Measurements from ENCODE around the gene CD226. TPM values are rescaled to one million over a fixed set of nuclear protein-coding genes. Genes with fewer than 3 reads are reported as not detected.
A peak's percentile ranks its signal among the peaks of the same experiment; 100 is the strongest.

Gene CD226
- total and polyA plus RNA-seq, 10 of the 15 experiments (the other 5 are each of a cell fraction or from before 2014, with no cell fraction given), result 12.9 to 68.8 (median 47.3) TPM

DNA sequence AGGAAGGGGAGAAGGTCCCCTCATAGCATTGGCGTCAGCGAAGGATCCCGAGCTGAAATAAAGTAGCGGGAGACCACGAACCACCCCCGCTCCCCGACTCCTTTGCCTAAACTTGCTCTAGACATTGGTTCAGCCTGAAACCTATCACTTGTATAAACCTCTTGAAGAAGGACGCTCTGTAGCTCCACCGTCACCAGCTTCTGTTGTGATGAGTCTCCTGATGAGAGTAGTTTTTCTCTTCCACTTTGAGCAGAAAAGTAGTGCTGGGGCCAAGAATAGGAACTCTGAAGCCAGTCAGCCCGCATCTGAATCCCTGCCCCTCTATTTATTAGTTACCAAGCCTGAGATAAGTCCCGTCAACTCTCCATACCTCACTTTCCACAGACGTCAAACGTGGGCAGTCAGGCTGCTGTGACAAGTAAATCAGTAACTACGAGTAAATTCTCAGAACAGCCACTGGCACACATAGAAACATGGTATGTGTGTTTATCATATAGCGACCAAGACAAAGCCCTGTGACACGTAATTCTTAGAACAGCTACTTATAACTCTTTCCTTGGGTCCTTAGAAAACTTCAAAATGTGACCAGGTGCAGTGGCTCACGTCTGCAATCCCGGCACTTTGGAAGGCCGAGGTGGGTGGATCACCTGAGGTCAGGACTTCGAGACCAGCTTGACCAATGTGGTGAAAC, 61.7 kb downstream of the CD226 start (continued):
- 0 out of 2 replicates have a peak, but pooled peaks have one; percentile 21 for TF ChIP-seq RAD51 (IDR thresholded peaks at IDR 0.05)
- TF ChIP-seq NR2F1 (conservative IDR thresholded peaks at IDR 0.05), result peak; percentile 91
- TF ChIP-seq BRCA1 (IDR thresholded peaks at IDR 0.05; ENCODE audit: low read depth, low read length), result no peak
- TF ChIP-seq PAX5 (IDR thresholded peaks at IDR 0.05; ENCODE audit: borderline replicate concordance, low read depth, low read length), result 0 out of 2 replicates have a peak, but pooled peaks have one; percentile 30
- TF ChIP-seq MYB (IDR thresholded peaks at IDR 0.05; ENCODE audit: borderline replicate concordance, low read depth, low read length), result no peak
- no peak for TF ChIP-seq MTA3 (IDR thresholded peaks at IDR 0.05; ENCODE audit: borderline replicate concordance, low read length)
- TF ChIP-seq ZNF24 (IDR thresholded peaks at IDR 0.05), result 0 out of 2 replicates have a peak, but pooled peaks have one; percentile 18
- TF ChIP-seq RCOR1 (conservative IDR thresholded peaks at IDR 0.05; ENCODE audit: low read depth, low read length), result no peak
- no peak for TF ChIP-seq SMC3 (IDR thresholded peaks at IDR 0.05; ENCODE audit: borderline replicate concordance, low read length)
- TF ChIP-seq, protein P1, sequence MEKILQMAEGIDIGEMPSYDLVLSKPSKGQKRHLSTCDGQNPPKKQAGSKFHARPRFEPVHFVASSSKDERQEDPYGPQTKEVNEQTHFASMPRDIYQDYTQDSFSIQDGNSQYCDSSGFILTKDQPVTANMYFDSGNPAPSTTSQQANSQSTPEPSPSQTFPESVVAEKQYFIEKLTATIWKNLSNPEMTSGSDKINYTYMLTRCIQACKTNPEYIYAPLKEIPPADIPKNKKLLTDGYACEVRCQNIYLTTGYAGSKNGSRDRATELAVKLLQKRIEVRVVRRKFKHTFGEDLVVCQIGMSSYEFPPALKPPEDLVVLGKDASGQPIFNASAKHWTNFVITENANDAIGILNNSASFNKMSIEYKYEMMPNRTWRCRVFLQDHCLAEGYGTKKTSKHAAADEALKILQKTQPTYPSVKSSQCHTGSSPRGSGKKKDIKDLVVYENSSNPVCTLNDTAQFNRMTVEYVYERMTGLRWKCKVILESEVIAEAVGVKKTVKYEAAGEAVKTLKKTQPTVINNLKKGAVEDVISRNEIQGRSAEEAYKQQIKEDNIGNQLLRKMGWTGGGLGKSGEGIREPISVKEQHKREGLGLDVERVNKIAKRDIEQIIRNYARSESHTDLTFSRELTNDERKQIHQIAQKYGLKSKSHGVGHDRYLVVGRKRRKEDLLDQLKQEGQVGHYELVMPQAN (conservative IDR thresholded peaks at IDR 0.05), result no peak
- TF ChIP-seq ASH2L (IDR thresholded peaks at IDR 0.05; ENCODE audit: borderline replicate concordance, low read depth), result no peak
- TF ChIP-seq, protein P2, sequence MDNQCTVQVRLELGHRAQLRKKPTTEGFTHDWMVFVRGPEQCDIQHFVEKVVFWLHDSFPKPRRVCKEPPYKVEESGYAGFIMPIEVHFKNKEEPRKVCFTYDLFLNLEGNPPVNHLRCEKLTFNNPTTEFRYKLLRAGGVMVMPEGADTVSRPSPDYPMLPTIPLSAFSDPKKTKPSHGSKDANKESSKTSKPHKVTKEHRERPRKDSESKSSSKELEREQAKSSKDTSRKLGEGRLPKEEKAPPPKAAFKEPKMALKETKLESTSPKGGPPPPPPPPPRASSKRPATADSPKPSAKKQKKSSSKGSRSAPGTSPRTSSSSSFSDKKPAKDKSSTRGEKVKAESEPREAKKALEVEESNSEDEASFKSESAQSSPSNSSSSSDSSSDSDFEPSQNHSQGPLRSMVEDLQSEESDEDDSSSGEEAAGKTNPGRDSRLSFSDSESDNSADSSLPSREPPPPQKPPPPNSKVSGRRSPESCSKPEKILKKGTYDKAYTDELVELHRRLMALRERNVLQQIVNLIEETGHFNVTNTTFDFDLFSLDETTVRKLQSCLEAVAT (IDR thresholded peaks at IDR 0.05), result peak; percentile 71
- no peak for TF ChIP-seq KDM1A (IDR thresholded peaks at IDR 0.05; ENCODE audit: borderline replicate concordance)
- TF ChIP-seq PAX8 (IDR thresholded peaks at IDR 0.05), result no peak
- TF ChIP-seq YBX1 (IDR thresholded peaks at IDR 0.05), result no peak
- TF ChIP-seq, protein P3, sequence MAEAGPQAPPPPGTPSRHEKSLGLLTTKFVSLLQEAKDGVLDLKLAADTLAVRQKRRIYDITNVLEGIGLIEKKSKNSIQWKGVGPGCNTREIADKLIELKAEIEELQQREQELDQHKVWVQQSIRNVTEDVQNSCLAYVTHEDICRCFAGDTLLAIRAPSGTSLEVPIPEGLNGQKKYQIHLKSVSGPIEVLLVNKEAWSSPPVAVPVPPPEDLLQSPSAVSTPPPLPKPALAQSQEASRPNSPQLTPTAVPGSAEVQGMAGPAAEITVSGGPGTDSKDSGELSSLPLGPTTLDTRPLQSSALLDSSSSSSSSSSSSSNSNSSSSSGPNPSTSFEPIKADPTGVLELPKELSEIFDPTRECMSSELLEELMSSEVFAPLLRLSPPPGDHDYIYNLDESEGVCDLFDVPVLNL (IDR thresholded peaks at IDR 0.05; ENCODE audit: low read depth, low read length), result no peak
- TF ChIP-seq NRF1 (conservative IDR thresholded peaks at IDR 0.05; ENCODE audit: low read depth, low read length), result no peak
- TF ChIP-seq, protein P4, sequence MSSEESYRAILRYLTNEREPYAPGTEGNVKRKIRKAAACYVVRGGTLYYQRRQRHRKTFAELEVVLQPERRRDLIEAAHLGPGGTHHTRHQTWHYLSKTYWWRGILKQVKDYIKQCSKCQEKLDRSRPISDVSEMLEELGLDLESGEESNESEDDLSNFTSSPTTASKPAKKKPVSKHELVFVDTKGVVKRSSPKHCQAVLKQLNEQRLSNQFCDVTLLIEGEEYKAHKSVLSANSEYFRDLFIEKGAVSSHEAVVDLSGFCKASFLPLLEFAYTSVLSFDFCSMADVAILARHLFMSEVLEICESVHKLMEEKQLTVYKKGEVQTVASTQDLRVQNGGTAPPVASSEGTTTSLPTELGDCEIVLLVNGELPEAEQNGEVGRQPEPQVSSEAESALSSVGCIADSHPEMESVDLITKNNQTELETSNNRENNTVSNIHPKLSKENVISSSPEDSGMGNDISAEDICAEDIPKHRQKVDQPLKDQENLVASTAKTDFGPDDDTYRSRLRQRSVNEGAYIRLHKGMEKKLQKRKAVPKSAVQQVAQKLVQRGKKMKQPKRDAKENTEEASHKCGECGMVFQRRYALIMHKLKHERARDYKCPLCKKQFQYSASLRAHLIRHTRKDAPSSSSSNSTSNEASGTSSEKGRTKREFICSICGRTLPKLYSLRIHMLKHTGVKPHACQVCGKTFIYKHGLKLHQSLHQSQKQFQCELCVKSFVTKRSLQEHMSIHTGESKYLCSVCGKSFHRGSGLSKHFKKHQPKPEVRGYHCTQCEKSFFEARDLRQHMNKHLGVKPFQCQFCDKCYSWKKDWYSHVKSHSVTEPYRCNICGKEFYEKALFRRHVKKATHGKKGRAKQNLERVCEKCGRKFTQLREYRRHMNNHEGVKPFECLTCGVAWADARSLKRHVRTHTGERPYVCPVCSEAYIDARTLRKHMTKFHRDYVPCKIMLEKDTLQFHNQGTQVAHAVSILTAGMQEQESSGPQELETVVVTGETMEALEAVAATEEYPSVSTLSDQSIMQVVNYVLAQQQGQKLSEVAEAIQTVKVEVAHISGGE (CRISPR knock-in tag; IDR thresholded peaks at IDR 0.05), result no peak
- TF ChIP-seq, protein P5, sequence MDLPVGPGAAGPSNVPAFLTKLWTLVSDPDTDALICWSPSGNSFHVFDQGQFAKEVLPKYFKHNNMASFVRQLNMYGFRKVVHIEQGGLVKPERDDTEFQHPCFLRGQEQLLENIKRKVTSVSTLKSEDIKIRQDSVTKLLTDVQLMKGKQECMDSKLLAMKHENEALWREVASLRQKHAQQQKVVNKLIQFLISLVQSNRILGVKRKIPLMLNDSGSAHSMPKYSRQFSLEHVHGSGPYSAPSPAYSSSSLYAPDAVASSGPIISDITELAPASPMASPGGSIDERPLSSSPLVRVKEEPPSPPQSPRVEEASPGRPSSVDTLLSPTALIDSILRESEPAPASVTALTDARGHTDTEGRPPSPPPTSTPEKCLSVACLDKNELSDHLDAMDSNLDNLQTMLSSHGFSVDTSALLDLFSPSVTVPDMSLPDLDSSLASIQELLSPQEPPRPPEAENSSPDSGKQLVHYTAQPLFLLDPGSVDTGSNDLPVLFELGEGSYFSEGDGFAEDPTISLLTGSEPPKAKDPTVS (IDR thresholded peaks at IDR 0.05; ENCODE audit: low read depth, low read length), result no peak
- TF ChIP-seq SUPT20H (IDR thresholded peaks at IDR 0.05; ENCODE audit: borderline replicate concordance, control insufficient read depth, low read depth, low read length), result no peak
- TF ChIP-seq NFYB (IDR thresholded peaks at IDR 0.05; ENCODE audit: insufficient read depth, low read depth, low read length), result no peak
